Ishikawa (cell line): ENCODE data around the gene CNNM3.

ENCODE experiments used
- CEBPB ChIP-seq: IDR thresholded peaks from 2 replicates; pipeline ENCODE4 v1.6.1; 2012
- CREB1 ChIP-seq: IDR thresholded peaks from 2 replicates; pipeline ENCODE4 v1.6.1; 2012; ENCODE audit warnings: low read depth
- EGR1 ChIP-seq: IDR thresholded peaks from 2 replicates; pipeline ENCODE4 v1.6.1; 2012
- EP300 ChIP-seq: IDR thresholded peaks from 2 replicates; pipeline ENCODE4 v1.6.1; 2012; ENCODE audit warnings: borderline replicate concordance
- FOXM1 ChIP-seq: IDR thresholded peaks from 2 replicates; pipeline ENCODE4 v1.6.1; 2012; ENCODE audit warnings: low read depth, borderline replicate concordance
- NFIC ChIP-seq: IDR thresholded peaks from 2 replicates; pipeline ENCODE4 v1.6.1; 2012
- RAD21 ChIP-seq: IDR thresholded peaks from 2 replicates; pipeline ENCODE4 v1.6.1; 2012; ENCODE audit warnings: low read depth
- TAF1 ChIP-seq: IDR thresholded peaks from 2 replicates; pipeline ENCODE4 v1.6.1; 2012; ENCODE audit warnings: low read depth, mild to moderate bottlenecking
- TCF12 ChIP-seq: IDR thresholded peaks from 2 replicates; pipeline ENCODE4 v1.6.1; 2012; ENCODE audit warnings: low read depth
- TEAD4 ChIP-seq: IDR thresholded peaks from 2 replicates; pipeline ENCODE4 v1.6.1; 2012
- YY1 ChIP-seq: IDR thresholded peaks from 2 replicates; pipeline ENCODE4 v1.6.1; 2012; ENCODE audit warnings: low read depth
- ZBTB7A ChIP-seq: IDR thresholded peaks from 2 replicates; pipeline ENCODE4 v1.6.1; 2012; ENCODE audit warnings: low read depth
- TF ChIP-seq, protein P1 (sequence below): IDR thresholded peaks from 2 replicates; pipeline ENCODE4 v1.6.1; 2012
- TF ChIP-seq, protein P2 (sequence below): IDR thresholded peaks from 2 replicates; pipeline ENCODE4 v1.6.1; 2012; ENCODE audit warnings: low read depth, mild to moderate bottlenecking
- TF ChIP-seq, protein P3 (sequence below): IDR thresholded peaks from 2 replicates; pipeline ENCODE4 v1.6.1; 2012

Gene CNNM3

DNA sequence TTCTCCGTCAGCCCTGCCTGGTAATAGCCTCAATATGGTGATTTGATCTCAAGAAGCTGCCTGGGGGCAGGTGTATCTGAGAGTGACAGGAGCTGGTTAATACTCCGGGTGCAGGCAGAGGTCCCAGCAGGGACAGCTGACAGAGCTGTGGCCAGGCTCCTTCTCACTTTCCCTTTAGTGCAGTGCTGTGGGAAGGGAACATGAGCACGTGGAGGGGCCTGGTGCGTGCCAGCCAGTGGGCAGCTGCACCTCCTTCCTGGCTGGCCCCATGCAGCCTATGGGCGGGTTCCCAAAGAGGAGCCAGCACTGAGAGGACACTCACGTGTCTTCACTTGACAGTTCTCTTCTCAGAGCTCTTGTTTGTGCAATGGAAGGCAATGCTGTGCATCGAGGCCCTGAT, 46.3 kb upstream of the CNNM3 start:
- TF ChIP-seq TAF1 (no peak), EGR1 (no peak), TCF12 (no peak), YY1 (no peak), EP300 (no peak), NFIC (no peak), RAD21 (no peak), TEAD4 (no peak), CREB1 (no peak), FOXM1 (no peak)
- TF ChIP-seq, protein P1, sequence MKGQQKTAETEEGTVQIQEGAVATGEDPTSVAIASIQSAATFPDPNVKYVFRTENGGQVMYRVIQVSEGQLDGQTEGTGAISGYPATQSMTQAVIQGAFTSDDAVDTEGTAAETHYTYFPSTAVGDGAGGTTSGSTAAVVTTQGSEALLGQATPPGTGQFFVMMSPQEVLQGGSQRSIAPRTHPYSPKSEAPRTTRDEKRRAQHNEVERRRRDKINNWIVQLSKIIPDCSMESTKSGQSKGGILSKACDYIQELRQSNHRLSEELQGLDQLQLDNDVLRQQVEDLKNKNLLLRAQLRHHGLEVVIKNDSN: no peak

DNA sequence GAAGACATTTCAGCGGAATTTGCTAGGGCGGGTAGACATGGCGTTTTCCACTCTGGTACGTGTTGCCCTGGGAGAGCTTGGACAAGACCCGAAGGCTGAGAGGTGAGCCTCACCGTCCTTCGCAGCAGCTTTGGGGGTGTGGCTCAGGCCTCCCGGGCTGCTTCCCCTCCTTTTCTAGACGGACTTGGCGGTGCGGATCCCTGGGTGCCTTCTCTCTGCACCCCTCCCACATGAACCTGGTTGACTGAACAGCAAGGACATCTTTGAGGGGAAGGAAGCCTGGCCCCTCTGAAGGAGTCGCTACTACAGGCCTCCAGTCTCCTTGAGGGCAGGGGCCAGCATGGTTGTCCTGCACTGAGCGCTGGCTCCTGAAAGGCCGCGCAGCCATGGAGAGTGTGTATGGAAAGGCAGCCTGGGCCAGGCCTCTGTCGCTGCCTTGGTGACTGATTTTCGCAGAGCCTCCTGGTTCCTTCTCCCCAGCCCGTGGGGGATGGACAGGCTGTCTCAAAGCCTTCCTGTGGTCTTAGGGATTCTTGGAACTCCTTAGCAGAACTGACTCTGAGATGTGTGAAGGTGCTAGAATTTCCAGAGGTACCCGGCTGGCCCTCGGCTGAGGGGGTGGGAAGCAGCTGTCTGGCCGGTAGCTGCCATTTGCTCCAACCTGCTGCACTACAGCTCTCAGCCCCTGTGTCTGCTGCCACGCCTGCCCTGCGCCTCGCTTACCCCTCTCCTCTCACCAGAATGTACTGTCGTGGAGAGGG, 45.4 kb upstream of the CNNM3 start:
- TF ChIP-seq CEBPB (no peak), TEAD4 (no peak), CREB1 (no peak), EGR1 (no peak), FOXM1 (no peak), NFIC (no peak), YY1 (no peak), RAD21 (no peak), TCF12 (no peak), TAF1 (no peak), ZBTB7A (no peak)
- TF ChIP-seq, protein P2, sequence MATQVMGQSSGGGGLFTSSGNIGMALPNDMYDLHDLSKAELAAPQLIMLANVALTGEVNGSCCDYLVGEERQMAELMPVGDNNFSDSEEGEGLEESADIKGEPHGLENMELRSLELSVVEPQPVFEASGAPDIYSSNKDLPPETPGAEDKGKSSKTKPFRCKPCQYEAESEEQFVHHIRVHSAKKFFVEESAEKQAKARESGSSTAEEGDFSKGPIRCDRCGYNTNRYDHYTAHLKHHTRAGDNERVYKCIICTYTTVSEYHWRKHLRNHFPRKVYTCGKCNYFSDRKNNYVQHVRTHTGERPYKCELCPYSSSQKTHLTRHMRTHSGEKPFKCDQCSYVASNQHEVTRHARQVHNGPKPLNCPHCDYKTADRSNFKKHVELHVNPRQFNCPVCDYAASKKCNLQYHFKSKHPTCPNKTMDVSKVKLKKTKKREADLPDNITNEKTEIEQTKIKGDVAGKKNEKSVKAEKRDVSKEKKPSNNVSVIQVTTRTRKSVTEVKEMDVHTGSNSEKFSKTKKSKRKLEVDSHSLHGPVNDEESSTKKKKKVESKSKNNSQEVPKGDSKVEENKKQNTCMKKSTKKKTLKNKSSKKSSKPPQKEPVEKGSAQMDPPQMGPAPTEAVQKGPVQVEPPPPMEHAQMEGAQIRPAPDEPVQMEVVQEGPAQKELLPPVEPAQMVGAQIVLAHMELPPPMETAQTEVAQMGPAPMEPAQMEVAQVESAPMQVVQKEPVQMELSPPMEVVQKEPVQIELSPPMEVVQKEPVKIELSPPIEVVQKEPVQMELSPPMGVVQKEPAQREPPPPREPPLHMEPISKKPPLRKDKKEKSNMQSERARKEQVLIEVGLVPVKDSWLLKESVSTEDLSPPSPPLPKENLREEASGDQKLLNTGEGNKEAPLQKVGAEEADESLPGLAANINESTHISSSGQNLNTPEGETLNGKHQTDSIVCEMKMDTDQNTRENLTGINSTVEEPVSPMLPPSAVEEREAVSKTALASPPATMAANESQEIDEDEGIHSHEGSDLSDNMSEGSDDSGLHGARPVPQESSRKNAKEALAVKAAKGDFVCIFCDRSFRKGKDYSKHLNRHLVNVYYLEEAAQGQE: no peak
- TF ChIP-seq, protein P1: no peak
- TF ChIP-seq, protein P3, sequence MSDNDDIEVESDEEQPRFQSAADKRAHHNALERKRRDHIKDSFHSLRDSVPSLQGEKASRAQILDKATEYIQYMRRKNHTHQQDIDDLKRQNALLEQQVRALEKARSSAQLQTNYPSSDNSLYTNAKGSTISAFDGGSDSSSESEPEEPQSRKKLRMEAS: no peak

DNA sequence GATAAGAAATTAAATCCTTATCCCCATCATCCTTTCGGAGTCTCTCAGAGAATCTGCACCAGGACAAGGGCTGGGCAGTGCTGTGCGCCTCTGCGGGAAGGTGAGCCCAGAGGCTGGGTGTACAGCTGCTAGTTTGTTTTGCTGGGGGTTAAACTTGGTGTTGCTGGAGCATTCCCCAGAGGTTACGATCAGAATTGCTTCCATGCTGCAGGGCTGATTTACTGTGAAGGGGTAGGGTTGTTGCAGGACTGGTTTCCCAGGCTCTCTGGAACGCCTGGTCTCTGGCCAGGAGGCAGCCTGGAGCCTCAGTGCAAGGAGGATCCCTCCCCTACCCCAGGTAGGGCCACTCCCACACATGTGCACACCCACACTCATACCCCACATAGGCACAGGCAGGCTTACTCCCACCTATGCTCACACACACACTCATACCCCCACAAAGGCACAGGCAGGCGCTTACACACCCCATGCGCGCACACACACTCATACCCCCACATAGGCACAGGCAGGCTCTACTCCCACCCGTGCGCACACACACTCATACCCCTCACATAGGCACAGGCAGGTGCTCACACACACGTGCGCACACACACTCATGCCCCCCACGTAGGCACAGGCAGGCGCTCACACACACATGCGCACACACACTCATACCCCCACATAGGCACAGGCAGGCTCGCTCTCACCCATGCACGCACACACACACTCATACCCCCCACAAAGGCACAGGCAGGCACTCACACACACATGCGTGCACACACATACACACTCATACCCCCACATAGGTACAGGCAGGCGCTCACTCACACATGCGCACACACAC, 44.1 kb upstream of the CNNM3 start:
- TF ChIP-seq, protein P1: peak; percentile 15; the same call in 1 of the 2 replicates
- TF ChIP-seq EP300 (peak; percentile 43; the same call in 1 of the 2 replicates), RAD21 (peak; percentile 37; the same call in 1 of the 2 replicates), NFIC (peak; percentile 49; the same call in 1 of the 2 replicates), CREB1 (no peak), TEAD4 (peak; percentile 44), FOXM1 (no peak), TAF1 (no peak), CEBPB (peak; percentile 4; the same call in 1 of the 2 replicates), YY1 (no peak), EGR1 (peak; percentile 40; the same call in 1 of the 2 replicates)
- TF ChIP-seq, protein P3: no peak; the same call in 1 of the 2 replicates
- TF ChIP-seq, protein P2: no peak

DNA sequence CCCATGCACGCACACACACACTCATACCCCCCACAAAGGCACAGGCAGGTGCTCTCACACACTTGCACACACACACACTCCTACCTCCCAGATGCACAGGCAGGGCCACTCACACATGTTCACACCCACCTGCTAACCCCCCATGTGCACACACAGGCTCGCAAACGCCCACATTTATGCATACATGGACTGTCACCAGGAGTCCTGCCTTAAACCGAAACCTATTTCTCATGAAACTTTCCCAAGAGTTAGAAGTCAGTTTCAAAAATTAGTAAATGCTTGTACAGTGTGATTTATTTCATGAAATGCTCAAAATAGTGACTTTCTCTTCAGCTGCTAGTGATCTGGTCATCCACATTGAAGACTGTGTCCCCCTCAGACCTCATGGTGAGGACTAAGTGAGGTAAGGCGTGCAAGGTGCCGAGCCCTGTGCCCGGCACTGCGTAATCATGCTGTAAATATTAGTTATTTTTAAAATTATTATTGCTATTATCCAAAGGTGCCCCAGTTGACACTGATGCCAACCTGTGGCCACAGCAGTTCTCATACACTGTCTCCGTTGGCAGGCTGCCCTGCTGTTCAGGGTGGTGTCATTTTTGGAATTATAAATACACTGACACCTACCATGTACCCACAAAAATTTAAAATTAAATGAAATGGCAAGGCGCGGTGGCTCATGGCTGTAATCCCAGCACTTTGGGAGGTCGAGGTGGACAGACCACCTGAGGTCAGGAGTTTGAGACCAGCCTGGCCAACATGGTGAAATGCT, 43.0 kb upstream of the CNNM3 start:
- TF ChIP-seq TCF12 (no peak), FOXM1 (no peak), CREB1 (no peak), EGR1 (no peak), TEAD4 (no peak), CEBPB (no peak), TAF1 (no peak), RAD21 (no peak), EP300 (no peak), ZBTB7A (no peak)
- TF ChIP-seq, protein P3: no peak
